ENCODE data around the gene ACTMAP.

Gene ACTMAP

GRCh38 chr19:40692212-40692551 is 58.1 kb downstream of the ACTMAP start:
- Histone ChIP-seq H3K4me3 (ENCODE audit: low read depth, low read length, poor library complexity, severe bottlenecking) (no peak overlapping the region), H3K4me1 (ENCODE audit: insufficient read depth, low read length, severe bottlenecking) (peaks cover 40% of the 10 kb centered on the region), H3K9me3 (ENCODE audit: low read length) (no peaks in the 10 kb centered on the region), H2AFZ (ENCODE audit: low read length) (no peak overlapping the region), H3K36me3 (ENCODE audit: insufficient read depth, low read length) (no peaks in the 10 kb centered on the region), H3K27me3 (ENCODE audit: insufficient read depth, low read length) (no peaks in the 10 kb centered on the region), H3K9me2 (ENCODE audit: low read depth, low read length) (no peaks in the 10 kb centered on the region), H3K27ac (ENCODE audit: low read depth, low read length, poor library complexity, severe bottlenecking) (peak overlapping the region; percentile 86), H3K79me2 (ENCODE audit: insufficient read depth, low read length) (no peaks in the 10 kb centered on the region), H3K9ac (ENCODE audit: low read length) (no peak overlapping the region), H3K4me2 (ENCODE audit: low read length) (no peak overlapping the region), H3F3A (ENCODE audit: insufficient read depth, low read length) (0 out of 2 replicates have a peak, but pooled peaks cover 7% of the 10 kb centered on the region), H4K20me1 (ENCODE audit: insufficient read depth, low read length) (no peaks in the 10 kb centered on the region)
- no peak for TF ChIP-seq EZH2 (IDR thresholded peaks at IDR 0.05; ENCODE audit: borderline replicate concordance, low read length)
- TF ChIP-seq CTCF (IDR thresholded peaks at IDR 0.05; ENCODE audit: low read length) = no peak

- Histone ChIP-seq H3K4me2 (ENCODE audit: low read length) (peak overlapping the region; percentile 100), H3K4me1 (ENCODE audit: insufficient read depth, low read length, severe bottlenecking) (peaks cover 40% of the 10 kb centered on the region), H3K9ac (ENCODE audit: low read length) (peak overlapping the region; percentile 90), H3F3A (ENCODE audit: insufficient read depth, low read length) (0 out of 2 replicates have a peak, but pooled peaks cover 7% of the 10 kb centered on the region), H3K27me3 (ENCODE audit: insufficient read depth, low read length) (no peaks in the 10 kb centered on the region), H3K27ac (ENCODE audit: low read depth, low read length, poor library complexity, severe bottlenecking) (peak overlapping the region; percentile 86), H4K20me1 (ENCODE audit: insufficient read depth, low read length) (no peaks in the 10 kb centered on the region), H3K79me2 (ENCODE audit: insufficient read depth, low read length) (no peaks in the 10 kb centered on the region), H3K9me2 (ENCODE audit: low read depth, low read length) (no peaks in the 10 kb centered on the region), H3K4me3 (ENCODE audit: low read depth, low read length, poor library complexity, severe bottlenecking) (peak overlapping the region; percentile 81), H2AFZ (ENCODE audit: low read length) (no peak overlapping the region), H3K36me3 (ENCODE audit: insufficient read depth, low read length) (no peaks in the 10 kb centered on the region), H3K9me3 (ENCODE audit: low read length) (no peaks in the 10 kb centered on the region)
- no peak for TF ChIP-seq EZH2 (IDR thresholded peaks at IDR 0.05; ENCODE audit: borderline replicate concordance, low read length)
- peak; percentile 13; the same call in 1 of the 2 replicates for TF ChIP-seq CTCF (IDR thresholded peaks at IDR 0.05; ENCODE audit: low read length)
These were observed 58.7 kb downstream of the ACTMAP start for GRCh38 chr19:40691421-40692211.
